HEK293 (cell line): ENCODE measurements around the gene RSRC1.

Experiments used
- CTCF ChIA-PET: fragments of 350-600 bp; formaldehyde crosslinking; extraction: SDS; loops from one replicate; lab custom pipeline; 2021; ENCODE audit warnings: antibody characterized with exemption; lab: Yijun Ruan, JAX
- POLR2A ChIA-PET: fragments of 300-600 bp; formaldehyde crosslinking; extraction: SDS; loops from one replicate; lab custom pipeline; 2020; ENCODE audit warnings: antibody characterized with exemption, inconsistent platforms; lab: Yijun Ruan, JAX
- H3K27ac ChIP-seq: fragments of 200-500 bp; sonication (Bioruptor generic); 2 replicates; pipeline ENCODE4 v1.5.1; 2014; ENCODE audit warnings: low read depth, low read length, control low read depth, inconsistent platforms; ENCODE audit errors: extremely low read depth
- H3K36me3 ChIP-seq, 2 experiments: fragments of 200-500 bp in 1 of 2; sonication (Bioruptor generic) in 1 of 2; 1 replicate in 1 of 2; 2 replicates in 1 of 2; pipeline ENCODE4 v1.5.1; 2014 to 2017; ENCODE audit warnings: inconsistent platforms in 2 of 2, low read length in 2 of 2; ENCODE audit not compliant: control insufficient read depth in 2 of 2, insufficient read depth in 1 of 2
- H3K4me1 ChIP-seq: fragments of 200-500 bp; sonication (Bioruptor generic); 2 replicates; pipeline ENCODE4 v1.5.1; 2014; ENCODE audit warnings: mild to moderate bottlenecking, low read length, inconsistent platforms; ENCODE audit not compliant: control insufficient read depth, insufficient read depth
- H3K4me3 ChIP-seq: 2 replicates; pipeline ENCODE4 v1.5.1; 2011; ENCODE audit warnings: low read depth, mild to moderate bottlenecking, control low read depth, low read length, moderate library complexity
- H3K9me3 ChIP-seq: fragments of 200-500 bp; sonication (Bioruptor generic); 2 replicates; pipeline ENCODE4 v1.5.1; 2014; ENCODE audit warnings: low read depth, low read length, inconsistent platforms; ENCODE audit not compliant: control insufficient read depth, insufficient read depth
- PRDM10 ChIP-seq: fragments of 450-650 bp; formaldehyde crosslinking; IDR thresholded peaks from 2 replicates; pipeline ENCODE4 v1.5.1; 2016; ENCODE audit warnings: missing biosample characterization, missing genetic modification characterization
- PRDM4 ChIP-seq: fragments of 450-650 bp; formaldehyde crosslinking; IDR thresholded peaks from 2 replicates; pipeline ENCODE4 v1.5.1; 2017; ENCODE audit warnings: missing biosample characterization, missing genetic modification characterization
- REST ChIP-seq: fragments of 450-650 bp; formaldehyde crosslinking; IDR thresholded peaks from 2 replicates; pipeline ENCODE4 v1.5.1; 2016; ENCODE audit warnings: missing biosample characterization, missing genetic modification characterization
- YY2 ChIP-seq: fragments of 450-650 bp; formaldehyde crosslinking; IDR thresholded peaks from 2 replicates; pipeline ENCODE4 v1.5.1; 2016; ENCODE audit warnings: missing biosample characterization, missing genetic modification characterization
- ZEB2 ChIP-seq: fragments of 450-650 bp; formaldehyde crosslinking; IDR thresholded peaks from 2 replicates; pipeline ENCODE4 v1.5.1; 2016; ENCODE audit warnings: missing biosample characterization, missing genetic modification characterization
- ZFP37 ChIP-seq: fragments of 450-650 bp; formaldehyde crosslinking; IDR thresholded peaks from 2 replicates; pipeline ENCODE4 v1.5.1; 2016; ENCODE audit warnings: missing biosample characterization, missing genetic modification characterization
- ZIC2 ChIP-seq: fragments of 450-650 bp; formaldehyde crosslinking; IDR thresholded peaks from 2 replicates; pipeline ENCODE4 v1.5.1; 2016; ENCODE audit warnings: missing biosample characterization, missing genetic modification characterization
- ZNF133 ChIP-seq: fragments of 450-650 bp; formaldehyde crosslinking; IDR thresholded peaks from 2 replicates; pipeline ENCODE4 v1.5.1; 2016; ENCODE audit warnings: missing biosample characterization, missing genetic modification characterization
- ZNF2 ChIP-seq: fragments of 450-650 bp; formaldehyde crosslinking; IDR thresholded peaks from 2 replicates; pipeline ENCODE4 v1.5.1; 2016; ENCODE audit warnings: missing biosample characterization, missing genetic modification characterization
- ZNF248 ChIP-seq: fragments of 450-650 bp; formaldehyde crosslinking; IDR thresholded peaks from 2 replicates; pipeline ENCODE4 v1.5.1; 2017; ENCODE audit warnings: missing biosample characterization, missing genetic modification characterization
- ZNF354C ChIP-seq: fragments of 450-650 bp; formaldehyde crosslinking; IDR thresholded peaks from 2 replicates; pipeline ENCODE4 v1.5.1; 2016; ENCODE audit warnings: missing biosample characterization, missing genetic modification characterization, low read depth, borderline replicate concordance
- ZNF398 ChIP-seq: fragments of 450-650 bp; formaldehyde crosslinking; IDR thresholded peaks from 2 replicates; pipeline ENCODE4 v1.5.1; 2017; ENCODE audit warnings: missing biosample characterization, missing genetic modification characterization
- ZNF404 ChIP-seq: fragments of 450-650 bp; formaldehyde crosslinking; IDR thresholded peaks from 2 replicates; pipeline ENCODE4 v1.5.1; 2017; ENCODE audit warnings: missing biosample characterization, missing genetic modification characterization
- ZNF521 ChIP-seq: fragments of 450-650 bp; formaldehyde crosslinking; IDR thresholded peaks from 2 replicates; pipeline ENCODE4 v1.5.1; 2017; ENCODE audit warnings: missing biosample characterization, mild to moderate bottlenecking, missing genetic modification characterization
- ZNF548 ChIP-seq: fragments of 450-650 bp; formaldehyde crosslinking; IDR thresholded peaks from 2 replicates; pipeline ENCODE4 v1.5.1; 2016; ENCODE audit warnings: missing biosample characterization, missing genetic modification characterization
- ZNF624 ChIP-seq: fragments of 450-650 bp; formaldehyde crosslinking; IDR thresholded peaks from 2 replicates; pipeline ENCODE4 v1.5.1; 2017; ENCODE audit warnings: missing biosample characterization, missing genetic modification characterization
- ZXDB ChIP-seq: fragments of 450-650 bp; formaldehyde crosslinking; IDR thresholded peaks from 2 replicates; pipeline ENCODE4 v1.5.1; 2016; ENCODE audit warnings: missing biosample characterization, missing genetic modification characterization
- TF ChIP-seq, protein P1 (sequence below): fragments of 450-650 bp; formaldehyde crosslinking; IDR thresholded peaks from 2 replicates; pipeline ENCODE4 v1.5.1; 2016; ENCODE audit warnings: missing biosample characterization, missing genetic modification characterization
- TF ChIP-seq, protein P2 (sequence below): fragments of 450-650 bp; formaldehyde crosslinking; IDR thresholded peaks from 2 replicates; pipeline ENCODE4 v1.5.1; 2016; ENCODE audit warnings: missing biosample characterization, missing genetic modification characterization

RSRC1 gene

GRCh38 chr3:158492685-158493084 is 382.8 kb downstream of the RSRC1 start (continued):
- TF ChIP-seq YY2 (no peak), ZNF354C (no peak), ZNF521 (tag by site-specific recombination) (no peak), REST (no peak), ZEB2 (tag by site-specific recombination) (no peak), ZNF548 (tag by site-specific recombination) (no peak), ZNF404 (tag by site-specific recombination) (no peak), ZNF248 (tag by site-specific recombination) (no peak), PRDM4 (tag by site-specific recombination) (peak; percentile 81), ZXDB (peak; percentile 30; the same call in 1 of the 2 replicates), ZNF133 (tag by site-specific recombination) (no peak), ZIC2 (tag by site-specific recombination) (no peak), ZNF2 (peak; percentile 11; the same call in 1 of the 2 replicates), ZNF624 (tag by site-specific recombination) (no peak), ZFP37 (no peak)
- TF ChIP-seq, protein P1, sequence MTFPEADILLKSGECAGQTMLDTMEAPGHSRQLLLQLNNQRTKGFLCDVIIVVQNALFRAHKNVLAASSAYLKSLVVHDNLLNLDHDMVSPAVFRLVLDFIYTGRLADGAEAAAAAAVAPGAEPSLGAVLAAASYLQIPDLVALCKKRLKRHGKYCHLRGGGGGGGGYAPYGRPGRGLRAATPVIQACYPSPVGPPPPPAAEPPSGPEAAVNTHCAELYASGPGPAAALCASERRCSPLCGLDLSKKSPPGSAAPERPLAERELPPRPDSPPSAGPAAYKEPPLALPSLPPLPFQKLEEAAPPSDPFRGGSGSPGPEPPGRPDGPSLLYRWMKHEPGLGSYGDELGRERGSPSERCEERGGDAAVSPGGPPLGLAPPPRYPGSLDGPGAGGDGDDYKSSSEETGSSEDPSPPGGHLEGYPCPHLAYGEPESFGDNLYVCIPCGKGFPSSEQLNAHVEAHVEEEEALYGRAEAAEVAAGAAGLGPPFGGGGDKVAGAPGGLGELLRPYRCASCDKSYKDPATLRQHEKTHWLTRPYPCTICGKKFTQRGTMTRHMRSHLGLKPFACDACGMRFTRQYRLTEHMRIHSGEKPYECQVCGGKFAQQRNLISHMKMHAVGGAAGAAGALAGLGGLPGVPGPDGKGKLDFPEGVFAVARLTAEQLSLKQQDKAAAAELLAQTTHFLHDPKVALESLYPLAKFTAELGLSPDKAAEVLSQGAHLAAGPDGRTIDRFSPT (tag by site-specific recombination), result no peak
- TF ChIP-seq, protein P2, sequence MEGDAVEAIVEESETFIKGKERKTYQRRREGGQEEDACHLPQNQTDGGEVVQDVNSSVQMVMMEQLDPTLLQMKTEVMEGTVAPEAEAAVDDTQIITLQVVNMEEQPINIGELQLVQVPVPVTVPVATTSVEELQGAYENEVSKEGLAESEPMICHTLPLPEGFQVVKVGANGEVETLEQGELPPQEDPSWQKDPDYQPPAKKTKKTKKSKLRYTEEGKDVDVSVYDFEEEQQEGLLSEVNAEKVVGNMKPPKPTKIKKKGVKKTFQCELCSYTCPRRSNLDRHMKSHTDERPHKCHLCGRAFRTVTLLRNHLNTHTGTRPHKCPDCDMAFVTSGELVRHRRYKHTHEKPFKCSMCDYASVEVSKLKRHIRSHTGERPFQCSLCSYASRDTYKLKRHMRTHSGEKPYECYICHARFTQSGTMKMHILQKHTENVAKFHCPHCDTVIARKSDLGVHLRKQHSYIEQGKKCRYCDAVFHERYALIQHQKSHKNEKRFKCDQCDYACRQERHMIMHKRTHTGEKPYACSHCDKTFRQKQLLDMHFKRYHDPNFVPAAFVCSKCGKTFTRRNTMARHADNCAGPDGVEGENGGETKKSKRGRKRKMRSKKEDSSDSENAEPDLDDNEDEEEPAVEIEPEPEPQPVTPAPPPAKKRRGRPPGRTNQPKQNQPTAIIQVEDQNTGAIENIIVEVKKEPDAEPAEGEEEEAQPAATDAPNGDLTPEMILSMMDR (tag by site-specific recombination), result no peak

- no peaks in the 10 kb centered on the region for H3K9me3 ChIP-seq
- H3K36me3 ChIP-seq, result no peaks in the 10 kb centered on the region
- H3K4me3 ChIP-seq, result no peak overlapping the region
- ChIA-PET CTCF (interaction anchor here (1.5 kb wide), 1 partner anchor 8 kb away, joined by 4 read pairs; no protein-coding TSS in a partner anchor), POLR2A (no interaction called here)
- no peaks in the 10 kb centered on the region for H3K4me1 ChIP-seq
- TF ChIP-seq PRDM10 (tag by site-specific recombination), result peak; percentile 78
- TF ChIP-seq ZNF398, result no peak
- TF ChIP-seq, all 188 proteins: peak for 1
- no peak overlapping the region for H3K27ac ChIP-seq
Measured at GRCh38 chr3:158493931-158494330, 384.0 kb downstream of the RSRC1 start.
